ENCODE results near the gene PARD3. TPM values are rescaled to one million over a fixed set of nuclear protein-coding genes. Genes with fewer than 3 reads are reported as not detected.

The PARD3 gene
- total RNA-seq, 4 donors from 2014 or later: 98.9 to 122 (median 105) TPM

GRCh38 chr10:34189830-34190229 is 625.3 kb downstream of the PARD3 start:
- no peaks in the 10 kb centered on the region for H3K9me3 ChIP-seq
- no peak for TF ChIP-seq CTCF (IDR thresholded peaks at IDR 0.05)
- no peak for TF ChIP-seq EP300 (IDR thresholded peaks at IDR 0.05)
- TF ChIP-seq POLR2A (IDR thresholded peaks at IDR 0.05; ENCODE audit: low read depth): no peak
- TF ChIP-seq POLR2AphosphoS5 (IDR thresholded peaks at IDR 0.05): no peak
- intact Hi-C loops (cut with DNase I): no loop called here
- H3K27ac ChIP-seq (replicated peaks in 1 of 4): no peak overlapping the region
- WGBS: 100% methylated on average over 1 of the region's 1 CpG
- no peaks in the 10 kb centered on the region for H3K27me3 ChIP-seq
- no peak overlapping the region for H3K4me3 ChIP-seq
- no peak for DNase-seq (ENCODE audit: extremely low spot score)
- H3K4me1 ChIP-seq: peaks cover 14 to 33% (median 24%) of the 10 kb centered on the region in 4 donors
- no peaks in the 10 kb centered on the region for H3K36me3 ChIP-seq

- 92% methylated on average over 5 of the region's 5 CpGs for WGBS
These were observed 626.9 kb downstream of the PARD3 start for GRCh38 chr10:34188221-34188620.

GRCh38 chr10:34187201-34187600 is 627.9 kb downstream of the PARD3 start:
- no peaks in the 10 kb centered on the region for H3K36me3 ChIP-seq
- H3K4me3 ChIP-seq: no peak overlapping the region
- H3K4me1 ChIP-seq: peaks cover 20 to 38% (median 34%) of the 10 kb centered on the region in 4 donors
- intact Hi-C loops (cut with DNase I): no loop called here
- no peaks in the 10 kb centered on the region for H3K27me3 ChIP-seq
- no peaks in the 10 kb centered on the region for H3K9me3 ChIP-seq
- DNase-seq (ENCODE audit: extremely low spot score): no peak
- 47% methylated on average over 1 of the region's 1 CpG for WGBS
- TF ChIP-seq POLR2A (IDR thresholded peaks at IDR 0.05; ENCODE audit: low read depth) (no peak), CTCF (IDR thresholded peaks at IDR 0.05) (no peak), POLR2AphosphoS5 (IDR thresholded peaks at IDR 0.05) (no peak), EP300 (IDR thresholded peaks at IDR 0.05) (no peak)
- no peak overlapping the region for H3K27ac ChIP-seq (replicated peaks in 1 of 4)

More at GRCh38 chr10:34188221-34188620, 626.9 kb downstream of the PARD3 start:
- no peak overlapping the region for H3K4me3 ChIP-seq
- no peak overlapping the region for H3K27ac ChIP-seq (replicated peaks in 1 of 4)
- H3K27me3 ChIP-seq: no peaks in the 10 kb centered on the region
- no peaks in the 10 kb centered on the region for H3K36me3 ChIP-seq
- H3K4me1 ChIP-seq: peaks cover 20 to 33% (median 29%) of the 10 kb centered on the region in 4 donors
- no peaks in the 10 kb centered on the region for H3K9me3 ChIP-seq
- no peak for DNase-seq (ENCODE audit: extremely low spot score)
- TF ChIP-seq EP300 (IDR thresholded peaks at IDR 0.05): no peak
- TF ChIP-seq POLR2A (IDR thresholded peaks at IDR 0.05; ENCODE audit: low read depth): no peak
- TF ChIP-seq CTCF (IDR thresholded peaks at IDR 0.05): no peak
- no peak for TF ChIP-seq POLR2AphosphoS5 (IDR thresholded peaks at IDR 0.05)
- intact Hi-C loops (cut with DNase I): no loop called here

- DNase-seq (ENCODE audit: extremely low spot score): no peak
- H3K4me1 ChIP-seq: peaks cover 20 to 42% (median 38%) of the 10 kb centered on the region in 4 donors
These were observed 628.4 kb downstream of the PARD3 start for GRCh38 chr10:34186745-34187144.

More at GRCh38 chr10:34186745-34187144, 628.4 kb downstream of the PARD3 start:
- H3K9me3 ChIP-seq: no peaks in the 10 kb centered on the region
- TF ChIP-seq CTCF (IDR thresholded peaks at IDR 0.05) (no peak), POLR2AphosphoS5 (IDR thresholded peaks at IDR 0.05) (no peak), EP300 (IDR thresholded peaks at IDR 0.05) (no peak), POLR2A (IDR thresholded peaks at IDR 0.05; ENCODE audit: low read depth) (no peak)
- intact Hi-C loops (cut with DNase I): no loop called here
- H3K36me3 ChIP-seq: no peaks in the 10 kb centered on the region
- no peaks in the 10 kb centered on the region for H3K27me3 ChIP-seq
- peak overlapping the region in 1 of 4 donors; percentile 17 for H3K27ac ChIP-seq (replicated peaks in 1 of 4)
- WGBS: 89% methylated on average over 3 of the region's 3 CpGs
- H3K4me3 ChIP-seq: no peak overlapping the region
